LNCaP clone FGC (cell line): ENCODE measurements around the gene ACKR2.

ENCODE experiments used
- DNase-seq: peaks from one replicate; pipeline ENCODE4 v3.0.0-alpha.2; 2011; ENCODE audit warnings: low read depth
- H3K4me3 ChIP-seq: 2 replicates; pipeline ENCODE4 v1.5.1; 2011; ENCODE audit warnings: mild to moderate bottlenecking, low read depth, low read length, control low read depth
- CTCF ChIP-seq: IDR thresholded peaks from 2 replicates; pipeline ENCODE4 v1.5.1; 2012; ENCODE audit warnings: mild to moderate bottlenecking; ENCODE audit not compliant: control insufficient read depth, insufficient read depth; ENCODE audit errors: extremely low read depth

The ACKR2 gene

GRCh38 chr3:42839616-42840015, 30.4 kb downstream of the ACKR2 start:
- peak; percentile 73 for TF ChIP-seq CTCF
- DNase-seq: peak; percentile 50
- H3K4me3 ChIP-seq: no peak overlapping the region

DNA sequence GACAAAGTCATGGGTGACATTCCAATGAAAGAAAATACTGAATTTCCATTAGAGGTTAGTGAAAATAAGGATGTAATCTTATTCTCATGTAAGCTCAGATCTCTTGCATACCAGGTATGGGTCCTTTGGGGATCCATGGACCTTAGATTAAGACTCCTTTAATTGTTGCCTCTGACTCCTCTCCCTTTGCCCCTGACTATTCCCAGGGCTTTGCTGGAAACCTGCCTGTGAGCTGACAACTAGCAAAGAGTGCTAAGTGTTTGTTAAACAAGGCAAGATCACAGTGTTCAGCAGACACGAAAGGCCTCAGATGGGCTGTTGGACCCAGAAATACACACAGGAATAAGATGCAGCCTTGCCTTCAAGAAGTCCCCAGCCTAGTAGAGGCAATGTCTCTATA, 32.1 kb downstream of the ACKR2 start:
- H3K4me3 ChIP-seq: no peak overlapping the region
- peak; percentile 34 for DNase-seq
- TF ChIP-seq CTCF: no peak

- TF ChIP-seq CTCF: no peak
- H3K4me3 ChIP-seq: no peak overlapping the region
- no peak for DNase-seq
Measured at GRCh38 chr3:42843713-42844411, 34.6 kb downstream of the ACKR2 start.

GRCh38 chr3:42844412-42844713, 35.1 kb downstream of the ACKR2 start:
- no peak for TF ChIP-seq CTCF
- DNase-seq: no peak
- H3K4me3 ChIP-seq: no peak overlapping the region

DNA sequence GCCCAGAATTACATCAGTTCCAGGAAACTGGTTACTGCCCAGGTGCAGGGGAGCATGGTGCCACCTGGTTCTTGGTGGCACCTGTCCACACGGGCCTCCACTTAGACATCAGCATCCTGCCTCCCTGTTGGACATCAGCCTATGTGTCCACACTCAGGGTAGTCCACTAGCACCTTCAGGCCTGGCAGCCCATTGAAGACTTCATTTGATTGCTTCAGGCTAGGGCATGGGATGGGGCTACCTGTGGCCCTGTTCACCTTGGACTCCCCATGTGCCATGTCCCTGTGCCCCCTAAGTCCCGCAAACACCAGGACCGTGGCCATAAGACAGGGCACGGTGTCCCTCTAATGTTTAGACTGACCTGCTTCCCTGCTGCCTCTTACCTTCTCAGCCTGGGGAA, 35.6 kb downstream of the ACKR2 start:
- no peak for TF ChIP-seq CTCF
- no peak for DNase-seq
- no peak overlapping the region for H3K4me3 ChIP-seq

GRCh38 chr3:42846685-42847522, 37.7 kb downstream of the ACKR2 start:
- H3K4me3 ChIP-seq: no peak overlapping the region
- no peak for TF ChIP-seq CTCF
- no peak for DNase-seq
